Measurements from ENCODE around the gene DNASE2.

Gene DNASE2

GRCh38 chr19:12884202-12884601, 3.0 kb upstream of the DNASE2 start:
- Histone ChIP-seq H4K20me1 (ENCODE audit: insufficient read depth, low read length) (no peaks in the 10 kb centered on the region), H3K4me2 (ENCODE audit: low read depth, low read length) (peak overlapping the region; percentile 99; the same call in 1 of the 2 replicates), H3K27me3 (replicated peaks; ENCODE audit: insufficient read depth, low read length) (no peaks in the 10 kb centered on the region), H3K27ac (ENCODE audit: low read length) (peak overlapping the region; percentile 74; the same call in 1 of the 2 replicates), H2AFZ (ENCODE audit: low read length) (no peak overlapping the region), H3K9me2 (replicated peaks; ENCODE audit: insufficient read depth, low read length) (no peaks in the 10 kb centered on the region), H3K4me1 (ENCODE audit: low read length) (peaks cover 11% of the 10 kb centered on the region), H3K9me3 (replicated peaks; ENCODE audit: insufficient read depth, low read length) (no peaks in the 10 kb centered on the region), H3K36me3 (replicated peaks; ENCODE audit: insufficient read depth, low read length) (no peaks in the 10 kb centered on the region), H3K79me2 (ENCODE audit: low read length) (peaks cover 11% of the 10 kb centered on the region; the same call in 1 of the 2 replicates), H3F3A (ENCODE audit: insufficient read depth, low read length) (peaks cover 8% of the 10 kb centered on the region), H3K9ac (ENCODE audit: low read length) (no peak overlapping the region), H3K4me3 (ENCODE audit: low read length) (no peak overlapping the region)
- TF ChIP-seq CTCF (IDR thresholded peaks at IDR 0.05; ENCODE audit: low read length): no peak
- TF ChIP-seq EZH2 (optimal IDR thresholded peaks at IDR 0.05; ENCODE audit: low read depth, low read length): no peak
- no peak for TF ChIP-seq EZH2phosphoT487 (IDR thresholded peaks at IDR 0.05; ENCODE audit: low read length)
- DNase-seq: no peak

GRCh38 chr19:12882589-12882988, 1.3 kb upstream of the DNASE2 start:
- no peak for DNase-seq
- Histone ChIP-seq H3K9ac (ENCODE audit: low read length) (no peak overlapping the region), H3K27ac (ENCODE audit: low read length) (no peak overlapping the region), H3K4me3 (ENCODE audit: low read length) (no peak overlapping the region), H3K79me2 (ENCODE audit: low read length) (peaks cover 11% of the 10 kb centered on the region; the same call in 1 of the 2 replicates), H3K4me2 (ENCODE audit: low read depth, low read length) (no peak overlapping the region), H3K4me1 (ENCODE audit: low read length) (peaks cover 11% of the 10 kb centered on the region), H3K9me3 (replicated peaks; ENCODE audit: insufficient read depth, low read length) (no peaks in the 10 kb centered on the region), H4K20me1 (ENCODE audit: insufficient read depth, low read length) (no peaks in the 10 kb centered on the region), H3K27me3 (replicated peaks; ENCODE audit: insufficient read depth, low read length) (no peaks in the 10 kb centered on the region), H3K9me2 (replicated peaks; ENCODE audit: insufficient read depth, low read length) (no peaks in the 10 kb centered on the region), H3K36me3 (replicated peaks; ENCODE audit: insufficient read depth, low read length) (no peaks in the 10 kb centered on the region), H2AFZ (ENCODE audit: low read length) (no peak overlapping the region), H3F3A (ENCODE audit: insufficient read depth, low read length) (peaks cover 8% of the 10 kb centered on the region)
- TF ChIP-seq EZH2phosphoT487 (IDR thresholded peaks at IDR 0.05; ENCODE audit: low read length) (no peak), EZH2 (optimal IDR thresholded peaks at IDR 0.05; ENCODE audit: low read depth, low read length) (no peak), CTCF (IDR thresholded peaks at IDR 0.05; ENCODE audit: low read length) (no peak)

GRCh38 chr19:12880551-12881171, 588 bp downstream of the DNASE2 start:
- Histone ChIP-seq H3K9me3 (replicated peaks; ENCODE audit: insufficient read depth, low read length) (no peaks in the 10 kb centered on the region), H4K20me1 (ENCODE audit: insufficient read depth, low read length) (no peaks in the 10 kb centered on the region), H3F3A (ENCODE audit: insufficient read depth, low read length) (peaks cover 8% of the 10 kb centered on the region), H3K4me1 (ENCODE audit: low read length) (peaks cover 5% of the 10 kb centered on the region), H3K9me2 (replicated peaks; ENCODE audit: insufficient read depth, low read length) (no peaks in the 10 kb centered on the region), H3K27me3 (replicated peaks; ENCODE audit: insufficient read depth, low read length) (no peaks in the 10 kb centered on the region), H2AFZ (ENCODE audit: low read length) (peak overlapping the region; percentile 89), H3K4me3 (ENCODE audit: low read length) (peak overlapping the region; percentile 76), H3K27ac (ENCODE audit: low read length) (peak overlapping the region; percentile 25; the same call in 1 of the 2 replicates), H3K4me2 (ENCODE audit: low read depth, low read length) (peak overlapping the region; percentile 97), H3K79me2 (ENCODE audit: low read length) (peaks cover 8% of the 10 kb centered on the region; the same call in 1 of the 2 replicates), H3K36me3 (replicated peaks; ENCODE audit: insufficient read depth, low read length) (no peaks in the 10 kb centered on the region), H3K9ac (ENCODE audit: low read length) (peak overlapping the region; percentile 53; the same call in 1 of the 2 replicates)
- no peak for TF ChIP-seq EZH2phosphoT487 (IDR thresholded peaks at IDR 0.05; ENCODE audit: low read length)
- TF ChIP-seq CTCF (IDR thresholded peaks at IDR 0.05; ENCODE audit: low read length): no peak
- no peak for TF ChIP-seq EZH2 (optimal IDR thresholded peaks at IDR 0.05; ENCODE audit: low read depth, low read length)
- peak; percentile 34 for DNase-seq
